Smooth muscle cell (in vitro differentiated cells): ENCODE measurements around the gene IQCM. TPM values are rescaled to one million over a fixed set of nuclear protein-coding genes. Genes with fewer than 3 reads are reported as not detected.
"Not testable (repeated sequence)": the region's sequence is repeated elsewhere in the genome, so short reads cannot be mapped to it uniquely, and the experiment has no call there.

ENCODE experiments used
- DNase-seq: peaks from one replicate; lab custom pipeline; 2025; ENCODE audit not compliant: unreplicated experiment; lab: John Stamatoyannopoulos, UW
- H2AFZ ChIP-seq: fragments of 200-600 bp; sonication (generic); 2 replicates; pipeline ENCODE4 v1.6.0; 2016; ENCODE audit warnings: antibody characterized with exemption, low read depth, mild to moderate bottlenecking
- H3F3A ChIP-seq: fragments of 200-600 bp; sonication (generic); 2 replicates; pipeline ENCODE4 v1.6.0; 2017; ENCODE audit warnings: antibody characterized with exemption, low read depth
- H3K27ac ChIP-seq: fragments of 200-600 bp; sonication (generic); 2 replicates; pipeline ENCODE4 v1.5.1; 2016; ENCODE audit warnings: low read depth, mild to moderate bottlenecking
- H3K27me3 ChIP-seq: fragments of 200-600 bp; sonication (generic); 2 replicates; pipeline ENCODE4 v1.6.1; 2016; ENCODE audit warnings: low read depth, mild to moderate bottlenecking
- H3K36me3 ChIP-seq: fragments of 200-600 bp; sonication (generic); 2 replicates; pipeline ENCODE4 v1.5.1; 2016; ENCODE audit warnings: low read depth
- H3K4me1 ChIP-seq: fragments of 200-600 bp; sonication (generic); 2 replicates; pipeline ENCODE4 v1.5.1; 2016; ENCODE audit warnings: low read depth
- H3K4me2 ChIP-seq: fragments of 200-600 bp; sonication (generic); 2 replicates; pipeline ENCODE4 v1.6.0; 2016; ENCODE audit warnings: mild to moderate bottlenecking
- H3K4me3 ChIP-seq: fragments of 200-600 bp; sonication (generic); 2 replicates; pipeline ENCODE4 v1.5.1; 2016; ENCODE audit warnings: mild to moderate bottlenecking
- H3K79me2 ChIP-seq: fragments of 200-600 bp; sonication (generic); 2 replicates; pipeline ENCODE4 v1.6.0; 2016; ENCODE audit warnings: low read depth, mild to moderate bottlenecking
- H3K9ac ChIP-seq: fragments of 200-600 bp; sonication (generic); 2 replicates; pipeline ENCODE4 v1.6.0; 2016; ENCODE audit warnings: low read depth
- H3K9me3 ChIP-seq: fragments of 200-600 bp; sonication (generic); replicated peaks from 2 replicates; pipeline ENCODE4 v1.5.1; 2016; ENCODE audit warnings: low read depth
- H4K20me1 ChIP-seq: fragments of 200-600 bp; sonication (generic); 2 replicates; pipeline ENCODE4 v1.6.0; 2016; ENCODE audit warnings: low read depth
- CTCF ChIP-seq: fragments of 200-600 bp; sonication (generic); IDR thresholded peaks from 2 replicates; pipeline ENCODE4 v1.5.1; 2017; ENCODE audit warnings: borderline replicate concordance, mild to moderate bottlenecking, antibody characterized with exemption; ENCODE audit not compliant: insufficient read depth, poor library complexity, severe bottlenecking
- WGBS: methylation state at CpG from one replicate; pipeline ENCODE4 v1.1.7; 2016; ENCODE audit warnings: low lambda C conversion rate; 5-methylcytosine and 5-hydroxymethylcytosine counted together
- polyA plus RNA-seq: library from polyadenylated mRNA; unstranded; fragments of >200 nt; fragmentation: Nextera tagmentation; extraction: Ambion mirVana; gene quantifications from 2 replicates; pipeline ENCODE4 v1.2.1, GENCODE V29; 2016
- total RNA-seq: library from RNA; depleted of rRNA; stranded (reverse); fragments of >200 nt; gene quantifications from 2 replicates; pipeline ENCODE4 v1.2.3, GENCODE V29; 2014

The IQCM gene
- total and polyA plus RNA-seq, 2 experiments from 2014 or later = not detected

DNA sequence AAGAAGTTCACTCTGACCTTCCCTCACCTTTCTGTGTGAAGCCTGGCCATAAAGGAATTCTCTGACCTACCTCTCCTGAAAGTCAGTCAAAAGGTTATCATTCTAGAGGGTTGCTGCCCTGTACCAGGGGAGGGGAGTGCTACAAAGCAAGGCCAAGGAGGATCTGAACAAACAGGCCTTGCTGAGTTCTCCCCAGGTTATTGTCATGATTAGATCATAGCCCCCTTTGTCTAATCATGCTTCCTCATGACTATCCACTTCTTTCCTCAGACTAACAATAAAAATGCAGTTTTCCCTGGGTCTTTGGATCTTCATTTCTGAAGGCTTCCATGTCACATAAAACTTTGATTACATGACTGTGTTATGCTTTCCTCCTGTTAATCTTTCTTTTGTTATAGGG is 472.0 kb downstream of the IQCM start:
- TF ChIP-seq CTCF = no peak
- no peak overlapping the region for H2AFZ ChIP-seq
- H3K9me3 ChIP-seq = no peaks in the 10 kb centered on the region
- H3K4me1 ChIP-seq = no peaks in the 10 kb centered on the region
- no peaks in the 10 kb centered on the region for H3K27me3 ChIP-seq
- H3K4me2 ChIP-seq = no peak overlapping the region
- DNase-seq = no peak
- H3K27ac ChIP-seq = no peak overlapping the region
- H3K9ac ChIP-seq = no peak overlapping the region
- H3K4me3 ChIP-seq = no peak overlapping the region
- no peaks in the 10 kb centered on the region for H3F3A ChIP-seq
- no peaks in the 10 kb centered on the region for H3K79me2 ChIP-seq
- H3K36me3 ChIP-seq = no peaks in the 10 kb centered on the region
- H4K20me1 ChIP-seq = no peaks in the 10 kb centered on the region

GRCh38 chr4:149341117-149341516 is 474.5 kb downstream of the IQCM start:
- not testable (repeated sequence) for H3K9me3 ChIP-seq, H3K4me3 ChIP-seq, H3K79me2 ChIP-seq, H3F3A ChIP-seq, H3K36me3 ChIP-seq, H4K20me1 ChIP-seq, H3K4me1 ChIP-seq, H3K9ac ChIP-seq, H3K27me3 ChIP-seq, DNase-seq, H3K4me2 ChIP-seq, H3K27ac ChIP-seq, H2AFZ ChIP-seq
- WGBS = 84% methylated on average over 5 of the region's 5 CpGs

- no peaks in the 10 kb centered on the region for H3K9me3 ChIP-seq
- no peaks in the 10 kb centered on the region for H3K4me1 ChIP-seq
- no peaks in the 10 kb centered on the region for H3F3A ChIP-seq
- H3K27me3 ChIP-seq = no peaks in the 10 kb centered on the region
- no peak for DNase-seq
- no peaks in the 10 kb centered on the region for H4K20me1 ChIP-seq
- no peak overlapping the region for H3K27ac ChIP-seq
- 71% methylated on average over 3 of the region's 3 CpGs for WGBS
- H3K79me2 ChIP-seq = no peaks in the 10 kb centered on the region
- TF ChIP-seq CTCF = no peak
- no peak overlapping the region for H3K4me3 ChIP-seq
- no peak overlapping the region for H3K9ac ChIP-seq
- no peaks in the 10 kb centered on the region for H3K36me3 ChIP-seq
- H2AFZ ChIP-seq = no peak overlapping the region
- no peak overlapping the region for H3K4me2 ChIP-seq
Observed at GRCh38 chr4:149328161-149328560, 487.5 kb downstream of the IQCM start.

DNA sequence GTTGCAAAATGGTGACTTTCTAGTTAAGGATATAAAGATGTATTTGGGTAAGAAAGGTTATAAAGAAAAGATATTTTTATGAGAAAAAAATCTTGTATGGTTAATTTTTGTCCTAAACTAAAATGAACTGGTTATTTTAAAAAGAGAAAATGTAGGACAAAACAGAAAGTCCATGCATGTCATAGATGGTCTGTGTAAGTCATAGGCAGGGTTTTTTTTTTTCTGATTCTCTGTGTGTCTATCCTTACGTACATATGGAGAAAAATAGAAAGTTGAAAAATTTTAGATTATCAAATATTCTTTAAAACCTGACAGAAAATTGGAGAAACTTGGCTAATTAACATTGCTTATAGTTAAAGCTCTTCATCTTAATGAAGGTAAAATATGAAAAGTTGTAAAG is 493.4 kb downstream of the IQCM start:
- H3K36me3 ChIP-seq = no peaks in the 10 kb centered on the region
- WGBS = 75% methylated on average over 1 of the region's 1 CpG
- no peaks in the 10 kb centered on the region for H3K27me3 ChIP-seq

More for the DNA sequence above, 493.4 kb downstream of the IQCM start:
- no peak overlapping the region for H3K4me2 ChIP-seq
- TF ChIP-seq CTCF = no peak
- H3K79me2 ChIP-seq = no peaks in the 10 kb centered on the region
- H3K4me1 ChIP-seq = no peaks in the 10 kb centered on the region
- no peaks in the 10 kb centered on the region for H3F3A ChIP-seq
- no peak overlapping the region for H3K9ac ChIP-seq
- no peak overlapping the region for H3K4me3 ChIP-seq
- H3K27ac ChIP-seq = no peak overlapping the region
- H2AFZ ChIP-seq = no peak overlapping the region
- H3K9me3 ChIP-seq = no peaks in the 10 kb centered on the region
- H4K20me1 ChIP-seq = no peaks in the 10 kb centered on the region
- DNase-seq = no peak
